GM10847 (cell line): ENCODE data around the gene ZBTB34.

Source experiments
- POLR2A ChIP-seq: IDR thresholded peaks from 2 replicates; pipeline ENCODE4 v1.6.1; 2011; ENCODE audit not compliant: insufficient read length; ENCODE audit errors: extremely low read depth

The ZBTB34 gene

DNA sequence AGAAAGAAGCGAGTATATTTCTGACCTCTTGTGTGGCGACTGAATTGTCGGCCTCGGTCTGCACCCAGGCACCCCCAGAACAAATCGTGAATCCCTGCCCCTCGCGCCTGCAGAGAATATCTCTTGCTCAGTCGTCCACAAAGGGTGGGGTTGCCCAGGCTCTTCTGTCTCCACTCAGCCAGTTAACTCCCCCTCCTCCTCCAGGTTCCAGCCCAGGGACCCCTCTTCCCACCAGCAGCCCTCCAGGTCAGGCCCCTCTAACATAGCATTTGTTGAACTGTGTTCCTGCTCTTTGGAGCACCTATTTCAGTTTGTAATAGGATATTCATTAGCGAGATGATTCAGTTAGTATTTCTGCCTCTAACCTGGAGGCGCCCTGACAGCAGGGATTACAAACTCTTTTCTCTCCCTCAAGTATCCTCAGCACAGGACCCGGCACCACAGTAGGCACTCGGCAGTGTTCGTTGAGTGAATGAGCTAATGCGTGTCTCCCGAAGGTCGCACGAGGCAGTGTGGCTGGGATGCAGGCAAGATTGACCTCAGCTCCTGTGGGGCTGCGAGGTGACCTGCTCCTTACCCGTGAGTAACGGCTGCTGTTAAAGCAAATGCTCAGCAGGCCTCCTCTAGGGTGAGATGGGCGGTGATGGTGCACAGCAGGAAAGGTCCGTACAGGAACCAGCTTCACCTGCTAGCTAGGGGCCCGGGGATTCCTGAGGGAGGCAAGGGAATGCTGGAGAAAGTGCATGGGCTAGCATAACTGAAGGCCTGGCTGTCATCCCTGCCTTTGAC, 25.8 kb downstream of the ZBTB34 start:
- no peak for TF ChIP-seq POLR2A

DNA sequence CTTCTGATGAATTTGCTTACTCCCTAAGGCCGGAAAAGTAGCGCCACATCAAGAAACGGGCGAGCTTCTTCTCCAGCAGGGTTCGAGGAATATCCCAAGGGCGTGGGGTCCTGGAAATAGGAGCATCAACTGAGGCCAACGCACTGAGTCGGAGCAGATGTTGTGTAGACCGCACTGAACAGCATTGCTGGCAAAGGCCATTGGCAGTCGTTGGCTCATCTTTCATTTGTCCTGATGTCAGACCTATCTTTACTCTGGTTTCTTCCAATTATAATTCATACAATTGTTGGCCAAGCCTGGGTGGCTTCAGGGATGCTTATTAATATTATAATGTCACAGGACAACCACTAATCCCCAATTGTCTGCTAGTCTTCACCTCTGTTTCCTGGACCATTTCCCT, 26.5 kb downstream of the ZBTB34 start:
- TF ChIP-seq POLR2A: no peak

- no peak for TF ChIP-seq POLR2A
These were observed 31.2 kb downstream of the ZBTB34 start for GRCh38 chr9:126891676-126892075.

GRCh38 chr9:126893079-126893478, 32.6 kb downstream of the ZBTB34 start:
- no peak for TF ChIP-seq POLR2A

DNA sequence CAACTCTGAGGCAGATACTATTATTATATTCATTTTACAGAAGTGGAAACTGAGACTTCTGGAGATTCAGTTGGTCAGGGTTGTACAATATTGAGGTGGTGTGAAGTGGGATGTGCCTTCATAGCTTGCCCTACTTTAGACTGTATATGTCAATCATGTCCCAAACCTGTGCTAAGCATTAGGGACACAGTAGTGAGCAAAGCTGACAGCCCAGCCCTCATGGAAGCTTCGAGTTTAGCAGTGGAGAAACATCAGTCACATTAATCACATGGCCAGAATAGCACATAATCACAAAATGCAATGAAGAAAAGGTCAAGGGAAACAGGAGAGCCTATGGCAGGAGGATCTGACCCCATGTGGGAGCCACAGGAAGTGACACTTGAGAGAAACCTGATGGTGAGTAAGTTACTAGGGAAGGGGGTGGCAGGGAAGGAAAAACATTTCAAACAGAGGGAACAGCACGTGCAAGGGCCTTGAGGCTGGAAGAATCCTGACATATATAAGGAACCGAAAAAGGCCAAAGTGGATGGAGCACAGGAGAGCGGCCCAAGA, 33.7 kb downstream of the ZBTB34 start:
- TF ChIP-seq POLR2A: no peak

DNA sequence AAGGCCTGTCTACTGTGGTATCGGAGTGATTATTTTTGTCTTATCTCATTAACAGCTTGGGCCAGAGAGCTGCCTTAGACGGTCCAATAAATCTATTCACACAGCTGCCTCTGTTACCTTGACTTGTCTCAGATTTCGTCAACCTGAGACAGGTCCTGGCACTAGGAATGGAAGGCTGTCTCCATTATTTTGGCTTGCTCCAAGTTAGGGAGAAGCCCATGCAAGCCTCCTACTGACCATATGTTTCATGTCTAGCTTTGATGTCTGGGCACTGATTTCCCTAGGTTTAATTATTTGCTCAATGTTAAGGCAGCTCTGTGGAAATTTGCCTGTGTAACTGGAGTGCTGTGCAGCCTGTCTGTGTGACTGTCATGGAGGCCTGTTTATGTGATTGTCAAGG, 41.8 kb downstream of the ZBTB34 start:
- TF ChIP-seq POLR2A: no peak

- TF ChIP-seq POLR2A: no peak
These were observed 44.1 kb downstream of the ZBTB34 start for GRCh38 chr9:126904586-126904985.

DNA sequence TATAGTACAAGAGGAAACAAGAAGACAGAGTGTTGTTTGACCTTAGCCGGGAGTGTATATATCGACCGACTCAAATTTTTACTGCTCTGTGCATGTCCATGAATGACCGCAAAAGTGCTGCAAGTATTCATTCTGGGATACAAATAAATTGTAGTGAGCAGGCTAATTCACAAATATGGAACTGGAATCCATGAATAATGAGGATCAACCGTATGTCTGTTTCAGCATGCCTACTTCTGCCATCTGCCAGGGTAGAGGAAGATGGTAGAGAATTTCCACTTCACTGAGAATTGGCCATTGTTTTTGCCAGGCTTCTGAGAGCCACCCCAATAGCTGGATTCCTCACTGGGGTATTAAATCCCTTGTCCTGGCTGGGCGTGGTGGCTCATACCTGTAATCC, 45.7 kb downstream of the ZBTB34 start:
- TF ChIP-seq POLR2A: no peak

- no peak for TF ChIP-seq POLR2A
These were observed 46.6 kb downstream of the ZBTB34 start for GRCh38 chr9:126907058-126907457.

- TF ChIP-seq POLR2A: no peak
These were observed 54.2 kb downstream of the ZBTB34 start, which contains the start of gene RALGPS1 for GRCh38 chr9:126914458-126915280. RALGPS1 (plus strand) TSS chr9:126914782; CDS start chr9:126962290, 47,508 bp downstream.

DNA sequence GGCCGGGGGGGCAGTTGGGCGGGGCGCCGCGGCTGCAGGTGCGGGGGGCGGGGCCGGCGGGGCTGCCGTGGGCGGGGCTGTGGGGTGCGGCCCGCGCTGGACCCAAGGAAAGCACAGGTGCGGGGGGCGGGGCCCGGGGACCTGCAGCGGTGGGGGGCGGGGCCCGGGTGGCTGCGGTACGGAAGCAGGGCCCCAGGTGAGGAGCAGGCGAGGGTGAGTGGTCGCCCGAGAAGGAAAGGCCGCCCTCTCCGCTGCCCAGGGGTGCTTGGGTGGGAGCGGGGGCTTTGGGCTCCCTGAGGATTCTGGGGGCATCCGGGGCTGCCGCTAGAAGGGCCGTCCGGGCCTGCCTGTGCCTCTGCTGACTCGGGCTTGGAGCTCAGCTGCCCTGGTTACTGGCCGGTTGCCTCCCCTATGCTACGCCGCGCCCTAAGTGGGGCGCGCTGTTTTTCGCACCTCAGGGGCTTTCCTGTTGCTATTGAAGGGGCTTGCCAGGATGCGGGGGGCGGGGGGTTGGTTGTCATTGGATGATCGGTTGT, 54.9 kb downstream of the ZBTB34 start:
- no peak for TF ChIP-seq POLR2A

- no peak for TF ChIP-seq POLR2A
These were observed 55.6 kb downstream of the ZBTB34 start for GRCh38 chr9:126915846-126916543.

DNA sequence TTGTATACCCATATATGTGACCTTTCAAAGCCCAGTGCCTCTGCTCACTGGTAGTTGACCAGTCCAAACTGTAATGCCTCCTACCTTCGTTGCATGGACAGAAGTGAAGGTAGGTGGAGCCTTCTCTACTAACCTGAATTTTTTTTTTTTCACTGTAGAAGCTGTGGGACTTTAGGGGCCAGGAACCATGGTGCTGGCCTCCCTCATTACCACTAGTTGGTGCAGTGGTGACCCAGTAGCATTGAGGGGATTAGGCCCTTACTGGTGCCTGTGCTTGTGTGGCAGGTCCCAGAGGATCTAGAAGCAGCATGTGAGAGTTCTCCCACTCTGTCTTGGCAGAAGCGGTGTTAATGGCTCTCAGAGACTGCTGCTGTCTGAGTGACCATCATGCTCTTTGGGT, 56.5 kb downstream of the ZBTB34 start:
- no peak for TF ChIP-seq POLR2A

- TF ChIP-seq POLR2A: no peak
These were observed 58.8 kb downstream of the ZBTB34 start for GRCh38 chr9:126919193-126919592.

DNA sequence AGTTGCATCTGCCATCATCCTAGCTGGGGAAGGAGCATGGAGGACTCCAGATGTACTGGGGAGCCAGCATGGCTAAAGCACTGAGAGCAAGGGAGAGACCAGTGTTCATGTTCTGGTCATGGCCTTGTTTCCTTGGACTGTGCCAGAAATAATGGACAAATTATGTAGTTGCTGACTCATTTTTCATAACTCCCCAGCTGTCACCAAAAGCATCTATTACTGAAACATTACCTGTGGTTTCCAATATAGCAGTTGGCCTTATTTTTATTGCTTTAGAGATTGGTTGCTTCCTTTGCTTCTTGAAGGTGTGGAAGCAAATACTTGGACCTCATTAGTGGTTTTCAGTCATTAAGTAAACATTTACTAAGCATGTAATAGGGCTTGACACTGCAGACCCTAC, 65.4 kb downstream of the ZBTB34 start:
- TF ChIP-seq POLR2A: no peak
